ENCODE results near the gene GRIA2.

The GRIA2 gene

GRCh38 chr4:157372154-157372553 lies 151.6 kb downstream of the GRIA2 start:
- Histone ChIP-seq H3K9ac (ENCODE audit: low read depth, low read length) (no peak overlapping the region), H3K27me3 (ENCODE audit: insufficient read depth, low read length) (no peaks in the 10 kb centered on the region), H3K4me1 (ENCODE audit: insufficient read depth, low read length) (peaks cover 6% of the 10 kb centered on the region; the same call in 1 of the 2 replicates), H3K4me3 (ENCODE audit: low read length) (no peak overlapping the region), H3K27ac (ENCODE audit: low read depth, low read length) (no peak overlapping the region), H3K36me3 (ENCODE audit: insufficient read depth, low read length) (no peaks in the 10 kb centered on the region), H3K9me3 (ENCODE audit: insufficient read depth, low read depth, low read length) (no peaks in the 10 kb centered on the region)
- 88% methylated on average over 2 of the region's 3 CpGs for WGBS

- Histone ChIP-seq H3K27ac (ENCODE audit: low read depth, low read length) (no peak overlapping the region), H3K36me3 (ENCODE audit: insufficient read depth, low read length) (no peaks in the 10 kb centered on the region), H3K27me3 (ENCODE audit: insufficient read depth, low read length) (no peaks in the 10 kb centered on the region), H3K9ac (ENCODE audit: low read depth, low read length) (no peak overlapping the region), H3K4me3 (ENCODE audit: low read length) (no peak overlapping the region), H3K4me1 (ENCODE audit: insufficient read depth, low read length) (peaks cover 6% of the 10 kb centered on the region; the same call in 1 of the 2 replicates), H3K9me3 (ENCODE audit: insufficient read depth, low read depth, low read length) (no peaks in the 10 kb centered on the region)
- WGBS, result 93% methylated on average over 3 of the region's 3 CpGs
Measured at GRCh38 chr4:157372567-157372966, 152.0 kb downstream of the GRIA2 start.

- H3K9me3 ChIP-seq (ENCODE audit: insufficient read depth, low read depth, low read length), result no peaks in the 10 kb centered on the region
- H3K4me3 ChIP-seq (ENCODE audit: low read length), result no peak overlapping the region
- no peak overlapping the region for H3K9ac ChIP-seq (ENCODE audit: low read depth, low read length)
- no peak overlapping the region for H3K27ac ChIP-seq (ENCODE audit: low read depth, low read length)
- 97% methylated on average over 2 of the region's 3 CpGs for WGBS
- H3K36me3 ChIP-seq (ENCODE audit: insufficient read depth, low read length), result no peaks in the 10 kb centered on the region
- H3K4me1 ChIP-seq (ENCODE audit: insufficient read depth, low read length), result peaks cover 7% of the 10 kb centered on the region; the same call in 1 of the 2 replicates
- H3K27me3 ChIP-seq (ENCODE audit: insufficient read depth, low read length), result no peaks in the 10 kb centered on the region
Measured at GRCh38 chr4:157389741-157390140, 169.2 kb downstream of the GRIA2 start.

- Histone ChIP-seq H3K36me3 (ENCODE audit: insufficient read depth, low read length) (no peaks in the 10 kb centered on the region), H3K9ac (ENCODE audit: low read depth, low read length) (no peak overlapping the region), H3K4me1 (ENCODE audit: insufficient read depth, low read length) (no peaks in the 10 kb centered on the region), H3K27ac (ENCODE audit: low read depth, low read length) (no peak overlapping the region), H3K9me3 (ENCODE audit: insufficient read depth, low read depth, low read length) (no peaks in the 10 kb centered on the region), H3K4me3 (ENCODE audit: low read length) (no peak overlapping the region), H3K27me3 (ENCODE audit: insufficient read depth, low read length) (no peaks in the 10 kb centered on the region)
Measured at GRCh38 chr4:157405070-157405469, 184.5 kb downstream of the GRIA2 start.
